CD4-positive, CD25-positive, alpha-beta regulatory T cell (primary cell): ENCODE measurements around the gene MVK. TPM values are rescaled to one million over a fixed set of nuclear protein-coding genes. Genes with fewer than 3 reads are reported as not detected.

ENCODE experiments used
- ATAC-seq, 2 donors: fragments of 150-1000 bp; cut with Tn5 transposase; one replicate each; pipeline ENCODE4 v1.10.0; 2021; ENCODE audit warnings: low read depth in 2 of 2, moderate number of reproducible peaks in 2 of 2, moderate library complexity in 1 of 2
- DNase-seq, 3 donors: peaks; one replicate each; pipeline versions ENCODE4 v3.0.0 to v3.0.0-alpha.2; 2012 to 2022; ENCODE audit warnings: mixed read lengths in 1 of 3
- H3K27ac ChIP-seq: one replicate; pipeline ENCODE4 v1.7.0; 2013; ENCODE audit warnings: mild to moderate bottlenecking, low read length; ENCODE audit not compliant: insufficient read depth, poor library complexity, severe bottlenecking
- H3K27me3 ChIP-seq: one replicate; pipeline ENCODE4 v1.7.0; 2013; ENCODE audit warnings: low read length; ENCODE audit not compliant: control insufficient read depth, insufficient read depth
- H3K36me3 ChIP-seq: one replicate; pipeline ENCODE4 v1.7.0; 2013; ENCODE audit warnings: mild to moderate bottlenecking, low read length, moderate library complexity; ENCODE audit not compliant: control insufficient read depth, insufficient read depth
- H3K4me1 ChIP-seq: 2 replicates; pipeline ENCODE4 v1.7.0; 2013; ENCODE audit warnings: mild to moderate bottlenecking, low read length; ENCODE audit not compliant: insufficient read depth, control insufficient read depth, poor library complexity, severe bottlenecking
- H3K4me3 ChIP-seq: one replicate; pipeline ENCODE4 v1.7.0; 2013; ENCODE audit warnings: low read depth, mild to moderate bottlenecking, low read length, moderate library complexity
- H3K9me3 ChIP-seq, 2 experiments: 1 replicate in 1 of 2; 2 replicates in 1 of 2; pipeline ENCODE4 v1.7.0; 2013; ENCODE audit warnings: low read length in 2 of 2, mild to moderate bottlenecking in 1 of 2, moderate library complexity in 1 of 2; ENCODE audit not compliant: control insufficient read depth in 2 of 2
- H3K27ac Mint-ChIP-seq, 3 donors: one replicate each; pipeline ENCODE4 v1.8.0; 2020 to 2022; ENCODE audit warnings: mild to moderate bottlenecking in 3 of 3, mixed read lengths in 3 of 3, moderate library complexity in 2 of 3
- H3K27me3 Mint-ChIP-seq: one replicate; pipeline ENCODE4 v1.8.0; 2022; ENCODE audit warnings: mild to moderate bottlenecking, mixed read lengths
- H3K36me3 Mint-ChIP-seq: one replicate; pipeline ENCODE4 v1.8.0; 2020; ENCODE audit warnings: mixed read lengths
- H3K4me1 Mint-ChIP-seq, 4 donors: one replicate each; pipeline ENCODE4 v1.8.0; 2020 to 2022; ENCODE audit warnings: mixed read lengths in 4 of 4, mild to moderate bottlenecking in 1 of 4
- H3K4me3 Mint-ChIP-seq, 4 donors: one replicate each; pipeline ENCODE4 v1.8.0; 2020 to 2022; ENCODE audit warnings: mild to moderate bottlenecking in 4 of 4, mixed read lengths in 4 of 4, moderate library complexity in 3 of 4
- H3K9me3 Mint-ChIP-seq, 7 donors: one replicate each; pipeline ENCODE4 v1.8.0; 2020 to 2022; ENCODE audit warnings: mixed read lengths in 7 of 7, mild to moderate bottlenecking in 3 of 7, moderate library complexity in 2 of 7
- polyA plus RNA-seq, 4 donors: library from polyadenylated mRNA; unstranded; fragments of 300-500 nt; fragmentation: Illumina TruSeq; gene quantifications; one replicate each; pipeline ENCODE4 v1.2.3, GENCODE V29; 2021
- total RNA-seq: library from RNA; stranded (reverse); gene quantifications from one replicate; pipeline ENCODE4 v1.2.3, GENCODE V29; 2022

Gene MVK
- total and polyA plus RNA-seq, 5 donors from 2014 or later: 2.2 to 16.2 (median 3.8) TPM

DNA sequence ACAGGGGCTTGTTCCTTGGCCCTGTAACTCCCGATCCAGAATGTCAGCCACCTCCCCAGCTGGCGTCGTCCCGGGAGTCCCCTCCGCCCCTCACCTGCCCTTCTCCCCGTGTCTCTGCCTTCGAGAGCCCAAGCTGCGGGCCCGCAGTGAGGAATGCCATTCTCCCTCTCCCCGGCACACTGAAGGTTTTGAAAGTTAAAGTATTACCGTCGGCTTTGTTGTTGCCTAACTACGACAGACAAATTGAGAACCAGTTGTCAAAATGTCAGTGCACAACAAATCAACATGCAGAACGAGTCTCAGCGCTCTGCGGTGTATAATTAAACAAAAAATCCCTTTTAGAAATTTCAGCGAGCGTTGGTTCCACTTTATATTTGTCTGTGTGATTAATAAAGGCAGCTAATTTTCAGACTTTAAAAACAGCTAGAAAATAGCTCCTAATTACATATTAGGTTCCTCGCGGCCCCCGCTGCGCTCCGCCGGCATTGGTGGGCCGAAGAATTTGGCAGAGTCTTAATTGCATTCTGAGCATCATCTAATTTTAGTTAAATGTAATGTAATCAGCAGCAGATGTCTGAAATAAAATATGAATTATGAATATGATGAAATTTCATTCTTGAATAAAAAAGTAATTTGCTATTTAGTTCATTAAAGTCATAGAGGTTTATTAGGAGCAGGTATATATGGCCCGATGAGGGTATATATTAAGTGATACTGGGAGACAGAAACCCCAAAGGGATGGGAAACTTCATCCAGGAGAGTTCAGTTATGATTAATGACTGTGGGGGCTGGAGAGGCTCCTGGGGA, 40.3 kb downstream of the MVK start:
- Histone ChIP-seq H3K9me3 (no peaks in the 10 kb centered on the region), H3K27ac (no peak overlapping the region), H3K4me3 (no peak overlapping the region), H3K27me3 (no peaks in the 10 kb centered on the region), H3K4me1 (no peaks in the 10 kb centered on the region), H3K36me3 (no peaks in the 10 kb centered on the region)
- no peak for ATAC-seq
- no peak for DNase-seq
- Mint-ChIP-seq H3K27me3 (peaks cover 27% of the 10 kb centered on the region), H3K4me3 (no peak overlapping the region), H3K27ac (no peak overlapping the region), H3K36me3 (no peaks in the 10 kb centered on the region), H3K9me3 (peaks cover 0 to 2% (median 0%) of the 10 kb centered on the region in 7 donors), H3K4me1 (no peaks in the 10 kb centered on the region)

DNA sequence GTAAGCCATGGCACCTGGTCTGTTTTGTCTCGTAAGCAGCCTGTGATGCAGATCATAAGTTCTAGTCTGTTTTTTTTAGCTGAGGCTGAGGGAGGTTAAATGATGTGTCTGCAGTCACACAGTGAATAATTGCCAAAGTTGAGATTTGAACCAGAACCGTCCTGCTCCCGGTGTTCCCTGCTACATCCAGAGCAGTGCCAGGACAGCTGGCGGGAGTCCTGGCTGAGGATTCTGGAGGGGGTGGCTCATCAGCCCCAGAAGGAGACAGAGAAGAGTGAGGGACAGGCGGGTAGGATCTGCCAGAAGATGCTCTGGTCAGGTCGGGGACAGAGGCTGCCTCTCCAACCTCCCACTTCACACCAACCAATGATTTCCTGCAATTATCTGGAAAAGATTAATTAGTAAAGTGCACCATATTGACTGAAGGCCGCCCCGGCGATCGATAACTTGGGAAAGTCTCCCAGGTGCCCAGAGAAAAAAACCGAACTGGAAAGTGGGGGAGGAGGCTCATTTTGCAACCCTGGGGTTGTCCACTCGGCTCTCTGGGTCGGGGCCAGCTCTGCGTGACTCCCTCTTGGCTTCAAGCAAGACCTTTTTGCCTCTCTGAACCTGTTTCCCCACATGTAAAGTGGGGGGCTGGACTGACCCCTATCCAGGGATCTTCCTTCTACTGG, 42.1 kb downstream of the MVK start:
- H3K9me3 Mint-ChIP-seq: peaks cover 0 to 2% (median 0%) of the 10 kb centered on the region in 7 donors
- peaks cover 23% of the 10 kb centered on the region for H3K27me3 Mint-ChIP-seq
- H3K4me1 ChIP-seq: no peaks in the 10 kb centered on the region
- ATAC-seq: no peak
- H3K27ac Mint-ChIP-seq: peak overlapping the region in 1 of 3 donors; percentile 12
- no peak overlapping the region for H3K4me3 ChIP-seq
- H3K4me1 Mint-ChIP-seq: no peaks in the 10 kb centered on the region
- no peak overlapping the region for H3K4me3 Mint-ChIP-seq
- no peaks in the 10 kb centered on the region for H3K36me3 Mint-ChIP-seq
- H3K36me3 ChIP-seq: no peaks in the 10 kb centered on the region
- H3K27ac ChIP-seq: no peak overlapping the region
- no peaks in the 10 kb centered on the region for H3K9me3 ChIP-seq
- H3K27me3 ChIP-seq: no peaks in the 10 kb centered on the region
- DNase-seq: no peak

DNA sequence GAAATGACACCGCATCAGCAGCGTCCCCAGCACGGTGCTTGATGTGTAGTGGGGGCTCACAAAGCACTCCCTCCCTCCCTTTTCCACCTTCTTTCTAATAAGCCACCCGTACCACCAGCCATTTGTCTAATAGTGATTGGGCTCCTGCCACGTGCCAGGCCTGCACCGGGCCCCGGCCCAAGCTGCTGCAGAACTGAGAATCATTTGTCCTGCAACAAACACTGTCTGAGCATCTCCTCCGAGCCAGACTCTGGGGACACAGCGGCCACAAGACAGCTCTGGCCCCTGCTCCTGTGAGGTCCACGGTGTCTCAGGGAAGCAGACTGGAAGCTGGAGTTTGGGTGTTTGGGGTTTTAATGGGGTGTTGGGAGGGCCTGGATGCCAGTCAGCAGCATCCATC, 43.9 kb downstream of the MVK start:
- Mint-ChIP-seq H3K27me3 (peaks cover 29% of the 10 kb centered on the region), H3K9me3 (peaks cover 0 to 2% (median 0%) of the 10 kb centered on the region in 7 donors), H3K27ac (no peak overlapping the region), H3K36me3 (no peaks in the 10 kb centered on the region), H3K4me3 (no peak overlapping the region), H3K4me1 (peaks cover 0 to 4% (median 0%) of the 10 kb centered on the region in 4 donors)
- DNase-seq (no peak), ATAC-seq (no peak)
- H3K36me3 ChIP-seq: no peaks in the 10 kb centered on the region
- H3K4me1 ChIP-seq: no peaks in the 10 kb centered on the region
- H3K4me3 ChIP-seq: no peak overlapping the region
- no peak overlapping the region for H3K27ac ChIP-seq
- no peaks in the 10 kb centered on the region for H3K27me3 ChIP-seq
- H3K9me3 ChIP-seq: no peaks in the 10 kb centered on the region

DNA sequence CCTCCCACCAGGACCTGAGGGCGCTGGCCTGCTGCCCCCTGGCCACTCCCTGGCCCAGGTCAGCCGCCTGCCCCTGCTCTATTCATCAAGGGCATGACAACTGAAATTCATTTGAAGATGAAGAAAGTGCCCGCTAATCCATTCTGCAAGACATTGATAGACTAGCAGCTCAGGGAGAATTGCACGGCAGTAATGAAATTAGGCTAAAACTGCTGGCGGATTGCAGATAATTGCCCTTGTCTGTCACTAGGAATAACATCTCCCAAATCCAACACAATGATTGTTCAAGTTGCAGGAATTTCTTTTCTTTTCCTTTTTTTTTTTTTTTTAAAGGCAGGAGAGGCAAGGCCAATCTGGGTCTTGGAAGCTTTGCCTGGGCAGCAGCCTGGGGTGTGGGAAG, 44.5 kb downstream of the MVK start:
- Mint-ChIP-seq H3K27ac (no peak overlapping the region), H3K27me3 (peaks cover 33% of the 10 kb centered on the region), H3K4me1 (peaks cover 0 to 4% (median 0%) of the 10 kb centered on the region in 4 donors), H3K36me3 (no peaks in the 10 kb centered on the region), H3K4me3 (no peak overlapping the region), H3K9me3 (peaks cover 0 to 2% (median 0%) of the 10 kb centered on the region in 7 donors)
- H3K4me3 ChIP-seq: no peak overlapping the region
- no peak overlapping the region for H3K27ac ChIP-seq
- no peaks in the 10 kb centered on the region for H3K4me1 ChIP-seq
- H3K27me3 ChIP-seq: no peaks in the 10 kb centered on the region
- ATAC-seq: no peak
- DNase-seq: no peak
- no peaks in the 10 kb centered on the region for H3K9me3 ChIP-seq
- H3K36me3 ChIP-seq: no peaks in the 10 kb centered on the region

DNA sequence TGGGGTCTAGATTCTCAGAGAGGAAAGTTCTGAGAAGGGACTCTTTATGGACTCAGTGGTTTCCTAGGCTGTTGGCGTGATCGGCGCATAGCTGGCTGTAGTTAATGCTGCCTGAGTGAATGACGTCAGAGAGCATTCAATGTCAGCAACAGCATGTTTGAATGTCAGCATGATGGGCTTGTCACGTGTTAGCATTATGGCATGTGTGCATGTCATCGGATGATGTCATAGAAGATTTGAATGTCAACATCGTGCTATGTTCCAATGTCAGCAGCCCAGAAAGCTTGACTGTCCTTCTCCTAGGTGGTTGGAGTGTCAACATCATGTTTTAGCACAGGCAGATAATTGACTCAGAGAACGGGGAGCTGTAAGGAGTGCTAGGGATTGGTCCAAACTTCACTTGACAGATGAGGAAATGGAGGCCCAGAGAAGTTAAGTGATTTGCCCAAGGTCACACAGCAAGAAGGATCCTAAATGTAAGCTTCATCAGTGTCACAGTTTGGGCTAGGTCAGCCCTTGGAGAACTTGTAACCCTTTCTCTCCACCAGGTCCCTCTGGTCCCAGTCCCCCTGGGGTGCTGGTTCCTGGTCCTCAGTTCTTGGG, 45.5 kb downstream of the MVK start:
- Histone ChIP-seq H3K4me3 (no peak overlapping the region), H3K27me3 (no peaks in the 10 kb centered on the region), H3K9me3 (no peaks in the 10 kb centered on the region), H3K36me3 (no peaks in the 10 kb centered on the region), H3K27ac (no peak overlapping the region), H3K4me1 (no peaks in the 10 kb centered on the region)
- Mint-ChIP-seq H3K36me3 (no peaks in the 10 kb centered on the region), H3K9me3 (peaks cover 0 to 2% (median 0%) of the 10 kb centered on the region in 7 donors), H3K27ac (no peak overlapping the region), H3K4me1 (peaks cover 0 to 4% (median 0%) of the 10 kb centered on the region in 4 donors), H3K27me3 (peaks cover 29% of the 10 kb centered on the region), H3K4me3 (no peak overlapping the region)
- DNase-seq (no peak), ATAC-seq (no peak)

DNA sequence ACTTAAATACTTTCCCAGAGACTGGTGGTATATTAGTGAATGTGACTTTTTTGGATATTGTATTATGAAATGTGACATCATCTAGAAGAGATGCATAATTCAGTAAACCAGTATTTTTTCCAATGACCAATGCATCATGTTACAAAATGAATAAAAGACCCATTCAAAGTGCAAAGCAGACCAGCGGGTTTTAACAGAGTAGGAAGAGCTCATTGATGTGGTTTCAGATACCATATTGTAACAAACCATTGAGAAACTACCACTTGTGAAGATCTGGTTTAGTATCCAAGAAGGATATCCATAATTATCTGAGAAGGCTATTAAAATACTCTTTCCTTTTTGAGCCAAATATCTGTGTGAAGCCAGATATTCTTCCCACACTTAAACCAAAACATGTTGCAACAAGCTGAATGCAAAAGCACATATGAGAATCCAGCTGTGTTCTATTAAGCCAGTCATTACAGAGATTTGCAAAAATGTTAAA, 47.7 kb downstream of the MVK start:
- Mint-ChIP-seq H3K4me1 (peaks cover 0 to 4% (median 0%) of the 10 kb centered on the region in 4 donors), H3K4me3 (no peak overlapping the region), H3K36me3 (no peaks in the 10 kb centered on the region), H3K9me3 (peaks cover 0 to 2% (median 0%) of the 10 kb centered on the region in 7 donors), H3K27me3 (peaks cover 25% of the 10 kb centered on the region), H3K27ac (no peak overlapping the region)
- Histone ChIP-seq H3K4me3 (no peak overlapping the region), H3K4me1 (no peaks in the 10 kb centered on the region), H3K9me3 (no peaks in the 10 kb centered on the region), H3K36me3 (no peaks in the 10 kb centered on the region), H3K27ac (no peak overlapping the region), H3K27me3 (no peaks in the 10 kb centered on the region)
- DNase-seq: no peak
- ATAC-seq: no peak

DNA sequence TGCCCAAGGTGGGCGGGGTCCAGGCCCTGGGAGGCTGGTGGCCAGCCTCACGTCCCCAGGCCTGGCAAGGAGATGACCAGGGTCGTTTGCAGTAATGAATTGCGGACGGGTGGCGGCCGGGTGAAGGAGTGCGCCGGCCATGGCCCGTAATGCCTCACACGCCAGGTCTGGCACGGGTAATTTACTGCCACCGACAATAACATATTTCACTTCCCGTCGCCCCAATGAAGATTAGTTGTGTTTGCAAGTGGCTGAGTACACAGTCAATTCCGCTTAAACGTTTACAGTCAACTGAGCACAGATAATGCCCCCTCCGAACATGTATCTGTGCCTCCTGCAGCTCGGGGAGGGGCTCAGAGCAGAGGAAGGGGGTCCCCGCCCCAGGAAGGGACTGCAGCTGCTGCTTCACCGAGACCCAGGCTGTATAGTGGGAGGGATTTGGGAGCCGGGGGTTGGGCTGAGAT, 48.3 kb downstream of the MVK start:
- DNase-seq (no peak), ATAC-seq (no peak)
- Mint-ChIP-seq H3K36me3 (no peaks in the 10 kb centered on the region), H3K4me1 (peaks cover 0 to 6% (median 0%) of the 10 kb centered on the region in 4 donors), H3K9me3 (peaks cover 0 to 2% (median 0%) of the 10 kb centered on the region in 7 donors), H3K27me3 (peaks cover 28% of the 10 kb centered on the region), H3K27ac (no peak overlapping the region), H3K4me3 (no peak overlapping the region)
- no peaks in the 10 kb centered on the region for H3K4me1 ChIP-seq
- no peaks in the 10 kb centered on the region for H3K36me3 ChIP-seq
- H3K27me3 ChIP-seq: no peaks in the 10 kb centered on the region
- no peak overlapping the region for H3K27ac ChIP-seq
- no peak overlapping the region for H3K4me3 ChIP-seq
- H3K9me3 ChIP-seq: no peaks in the 10 kb centered on the region
